ENCODE data around the gene SPATS1.

SPATS1 gene

GRCh38 chr6:44298055-44298803 is 44.2 kb upstream of the SPATS1 start:
- peaks cover 20% of the 10 kb centered on the region for H3K36me3 ChIP-seq (ENCODE audit: control insufficient read depth, insufficient read depth, low read length)
- H3K4me3 ChIP-seq (replicated peaks; ENCODE audit: low read depth, low read length): no peak overlapping the region
- DNase-seq (ENCODE audit: extremely low read depth, insufficient read length): no peak
- H3K27me3 ChIP-seq (replicated peaks; ENCODE audit: control insufficient read depth, insufficient read depth, low read length): 0 out of 2 replicates have a peak, but pooled peaks cover 1% of the 10 kb centered on the region
- TF ChIP-seq CTCF (IDR thresholded peaks at IDR 0.05; ENCODE audit: insufficient read depth, low read length, poor library complexity, severe bottlenecking): no peak

- Histone ChIP-seq H3K4me3 (replicated peaks; ENCODE audit: low read depth, low read length) (no peak overlapping the region), H3K27me3 (replicated peaks; ENCODE audit: control insufficient read depth, insufficient read depth, low read length) (0 out of 2 replicates have a peak, but pooled peaks cover 1% of the 10 kb centered on the region), H3K36me3 (ENCODE audit: control insufficient read depth, insufficient read depth, low read length) (peaks cover 24% of the 10 kb centered on the region)
- no peak for TF ChIP-seq CTCF (IDR thresholded peaks at IDR 0.05; ENCODE audit: insufficient read depth, low read length, poor library complexity, severe bottlenecking)
- DNase-seq (ENCODE audit: extremely low read depth, insufficient read length): no peak
Observed at GRCh38 chr6:44298864-44299263, 43.6 kb upstream of the SPATS1 start.

GRCh38 chr6:44300292-44300823 is 42.1 kb upstream of the SPATS1 start:
- 0 out of 2 replicates have a peak, but pooled peaks cover 1% of the 10 kb centered on the region for H3K27me3 ChIP-seq (replicated peaks; ENCODE audit: control insufficient read depth, insufficient read depth, low read length)
- no peak for TF ChIP-seq CTCF (IDR thresholded peaks at IDR 0.05; ENCODE audit: insufficient read depth, low read length, poor library complexity, severe bottlenecking)

GRCh38 chr6:44301106-44301505 is 41.3 kb upstream of the SPATS1 start:
- no peak for TF ChIP-seq CTCF (IDR thresholded peaks at IDR 0.05; ENCODE audit: insufficient read depth, low read length, poor library complexity, severe bottlenecking)
- H3K4me3 ChIP-seq (replicated peaks; ENCODE audit: low read depth, low read length): no peak overlapping the region
- DNase-seq (ENCODE audit: extremely low read depth, insufficient read length): no peak
- peaks cover 35% of the 10 kb centered on the region for H3K36me3 ChIP-seq (ENCODE audit: control insufficient read depth, insufficient read depth, low read length)
- H3K27me3 ChIP-seq (replicated peaks; ENCODE audit: control insufficient read depth, insufficient read depth, low read length): 0 out of 2 replicates have a peak, but pooled peaks cover 1% of the 10 kb centered on the region

More at GRCh38 chr6:44300292-44300823, 42.1 kb upstream of the SPATS1 start:
- no peak for DNase-seq (ENCODE audit: extremely low read depth, insufficient read length)
- Histone ChIP-seq H3K36me3 (ENCODE audit: control insufficient read depth, insufficient read depth, low read length) (peaks cover 35% of the 10 kb centered on the region), H3K4me3 (replicated peaks; ENCODE audit: low read depth, low read length) (no peak overlapping the region)

- TF ChIP-seq CTCF (IDR thresholded peaks at IDR 0.05; ENCODE audit: insufficient read depth, low read length, poor library complexity, severe bottlenecking): no peak
- Histone ChIP-seq H3K4me3 (replicated peaks; ENCODE audit: low read depth, low read length) (no peak overlapping the region), H3K27me3 (replicated peaks; ENCODE audit: control insufficient read depth, insufficient read depth, low read length) (0 out of 2 replicates have a peak, but pooled peaks cover 1% of the 10 kb centered on the region), H3K36me3 (ENCODE audit: control insufficient read depth, insufficient read depth, low read length) (peaks cover 41% of the 10 kb centered on the region)
- DNase-seq (ENCODE audit: extremely low read depth, insufficient read length): no peak
Observed at GRCh38 chr6:44301782-44302564, 40.5 kb upstream of the SPATS1 start.

Measured in GM06990 (cell line).